Stimulated activated effector memory CD8-positive, alpha-beta T cell treated with anti-CD3 and anti-CD28 coated beads, Interleukin-12 subunit alpha, Interleukin-12 subunit beta, amount 100 ng/mL, for 72 hours (primary cell): Measurements from ENCODE around the gene AP1S3.

Experiments
- ATAC-seq: fragments of 150-1000 bp; cut with Tn5 transposase; 2 replicates; pipeline ENCODE4 v1.10.0; 2021
- DNase-seq, 2 donors: peaks; one replicate each; pipeline ENCODE4 v3.0.0; 2021 to 2022; ENCODE audit warnings: low spot score in 2 of 2
- H3K27ac Mint-ChIP-seq: one replicate; pipeline ENCODE4 v1.8.0; 2022; ENCODE audit warnings: mild to moderate bottlenecking, mixed read lengths
- H3K36me3 Mint-ChIP-seq: one replicate; pipeline ENCODE4 v1.8.0; 2022; ENCODE audit warnings: mild to moderate bottlenecking, mixed read lengths
- H3K4me1 Mint-ChIP-seq: one replicate; pipeline ENCODE4 v1.8.0; 2022; ENCODE audit warnings: mixed read lengths
- H3K4me3 Mint-ChIP-seq: one replicate; pipeline ENCODE4 v1.8.0; 2022; ENCODE audit warnings: mild to moderate bottlenecking, mixed read lengths
- H3K9me3 Mint-ChIP-seq: one replicate; pipeline ENCODE4 v1.8.0; 2022; ENCODE audit warnings: mixed read lengths

AP1S3 gene

DNA sequence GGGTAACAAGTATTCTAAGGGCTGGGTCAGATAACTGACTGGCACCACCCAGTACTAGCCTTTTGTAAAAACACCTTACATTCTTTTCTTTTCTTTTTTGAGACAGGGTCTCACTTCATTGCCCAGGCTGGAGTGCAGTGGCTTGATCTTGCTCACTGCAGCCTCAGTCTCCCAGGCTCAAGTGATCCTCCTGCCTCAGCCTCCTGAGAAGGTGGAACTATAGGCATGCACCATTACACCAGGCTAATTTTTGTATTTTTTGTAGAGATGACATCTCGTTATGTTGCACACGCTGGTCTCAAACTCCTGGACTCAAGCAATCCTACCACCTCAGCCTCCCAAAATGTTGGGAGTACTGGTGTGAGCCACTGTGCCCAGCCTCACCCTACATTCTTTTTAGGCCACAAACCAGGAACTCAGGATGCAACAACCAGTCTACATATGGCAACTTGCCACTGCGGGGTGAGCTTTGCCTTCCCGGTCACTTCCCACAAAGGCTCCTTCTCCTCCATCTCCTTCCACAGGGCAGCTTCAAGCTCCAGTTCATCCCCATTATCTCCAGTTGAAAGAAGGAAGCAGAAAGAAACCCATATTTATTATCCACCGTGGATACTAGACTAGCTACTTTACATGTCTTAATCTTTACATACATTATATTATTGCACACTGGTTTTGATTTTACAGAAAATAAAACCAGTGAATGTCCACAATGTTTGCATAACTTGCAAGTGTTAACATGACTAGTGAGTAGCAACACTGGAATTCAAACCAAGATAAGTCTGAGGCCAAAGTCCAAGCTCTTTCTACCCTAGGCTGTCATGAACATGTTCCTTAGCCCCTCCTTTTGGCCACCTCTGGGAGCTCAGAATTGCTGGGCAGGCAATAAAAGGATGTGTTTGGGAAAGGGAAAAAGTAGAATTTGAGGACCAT lies 23.7 kb upstream of the AP1S3 start:
- DNase-seq (no peak), ATAC-seq (no peak)
- no peak overlapping the region for H3K27ac Mint-ChIP-seq
- peaks cover 16% of the 10 kb centered on the region for H3K4me1 Mint-ChIP-seq
- H3K36me3 Mint-ChIP-seq: no peaks in the 10 kb centered on the region
- H3K4me3 Mint-ChIP-seq: no peak overlapping the region
- no peaks in the 10 kb centered on the region for H3K9me3 Mint-ChIP-seq

- DNase-seq (no peak), ATAC-seq (peak; percentile 21)
- Mint-ChIP-seq H3K4me1 (no peaks in the 10 kb centered on the region), H3K36me3 (no peaks in the 10 kb centered on the region), H3K4me3 (no peak overlapping the region), H3K9me3 (no peaks in the 10 kb centered on the region), H3K27ac (peak overlapping the region; percentile 50)
Measured at GRCh38 chr2:223859070-223859469, 21.7 kb upstream of the AP1S3 start.

DNA sequence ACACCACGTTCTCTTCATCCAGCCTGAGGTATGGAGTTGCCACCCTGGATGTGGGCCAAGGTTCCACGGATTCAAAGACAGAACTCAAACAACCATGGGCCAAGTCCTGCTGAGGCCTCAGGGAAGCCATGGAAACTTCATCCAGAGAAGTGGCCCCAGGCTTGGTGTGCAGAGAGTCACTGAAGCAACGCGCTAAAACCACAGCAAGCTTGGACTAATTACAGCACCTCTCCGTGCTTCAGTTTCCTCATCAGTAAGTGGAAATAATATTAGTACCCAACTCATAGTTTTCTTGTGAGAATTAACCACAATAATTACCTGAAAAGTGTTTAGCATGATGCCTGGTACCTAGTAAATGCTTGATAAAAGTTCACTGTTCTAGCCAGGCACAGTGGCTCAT lies 19.2 kb upstream of the AP1S3 start:
- Mint-ChIP-seq H3K4me3 (no peak overlapping the region), H3K27ac (no peak overlapping the region), H3K9me3 (no peaks in the 10 kb centered on the region), H3K36me3 (no peaks in the 10 kb centered on the region), H3K4me1 (no peaks in the 10 kb centered on the region)
- no peak for ATAC-seq
- DNase-seq: no peak

DNA sequence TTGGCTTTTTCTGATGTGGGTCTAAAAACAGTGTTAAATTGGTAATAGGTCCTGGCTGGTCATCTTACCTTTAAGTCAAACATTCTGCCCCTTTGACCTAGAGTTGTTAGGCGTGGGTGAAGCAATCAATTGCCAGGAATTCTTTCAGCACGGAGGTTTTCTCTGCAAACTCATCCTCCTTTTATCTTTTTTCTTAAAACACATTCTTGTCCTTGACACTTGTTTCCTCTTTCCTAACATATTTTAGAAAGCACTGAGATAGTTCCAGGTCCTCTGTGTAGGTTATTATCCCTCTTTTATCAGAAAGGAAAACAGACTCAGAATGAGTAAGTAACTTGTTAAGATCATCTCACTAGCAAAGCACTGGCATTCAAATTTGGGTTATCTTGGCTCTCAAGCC lies 18.6 kb upstream of the AP1S3 start:
- Mint-ChIP-seq H3K4me3 (no peak overlapping the region), H3K4me1 (peaks cover 6% of the 10 kb centered on the region), H3K27ac (no peak overlapping the region), H3K9me3 (no peaks in the 10 kb centered on the region), H3K36me3 (no peaks in the 10 kb centered on the region)
- DNase-seq (no peak), ATAC-seq (no peak)

- ATAC-seq (no peak), DNase-seq (no peak)
- H3K4me1 Mint-ChIP-seq: peaks cover 7% of the 10 kb centered on the region
- no peaks in the 10 kb centered on the region for H3K9me3 Mint-ChIP-seq
- no peak overlapping the region for H3K4me3 Mint-ChIP-seq
- H3K27ac Mint-ChIP-seq: no peak overlapping the region
- H3K36me3 Mint-ChIP-seq: no peaks in the 10 kb centered on the region
Measured at GRCh38 chr2:223855426-223855825, 18.0 kb upstream of the AP1S3 start.

DNA sequence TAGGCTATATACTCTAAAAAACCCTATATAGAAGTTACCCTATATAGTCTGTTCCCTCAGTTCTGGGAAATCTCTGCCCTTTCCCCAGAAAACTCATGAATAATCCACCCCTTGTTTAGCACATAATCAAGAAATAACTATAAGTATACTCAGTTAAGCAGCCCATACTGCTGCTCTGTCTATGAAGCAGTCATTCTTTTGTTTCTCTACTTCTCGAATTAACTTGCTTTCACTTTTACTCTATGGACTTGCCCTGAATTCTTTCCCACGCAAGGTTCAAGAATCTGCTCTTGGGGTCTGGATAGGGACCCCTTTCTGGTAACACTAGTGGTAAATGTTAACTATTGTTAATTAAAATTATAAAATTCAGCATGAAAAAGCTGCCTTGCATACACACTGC lies 17.4 kb upstream of the AP1S3 start:
- H3K9me3 Mint-ChIP-seq: no peaks in the 10 kb centered on the region
- no peak overlapping the region for H3K27ac Mint-ChIP-seq
- DNase-seq (no peak), ATAC-seq (peak; percentile 45)
- no peaks in the 10 kb centered on the region for H3K36me3 Mint-ChIP-seq
- H3K4me3 Mint-ChIP-seq: no peak overlapping the region
- H3K4me1 Mint-ChIP-seq: peaks cover 7% of the 10 kb centered on the region

DNA sequence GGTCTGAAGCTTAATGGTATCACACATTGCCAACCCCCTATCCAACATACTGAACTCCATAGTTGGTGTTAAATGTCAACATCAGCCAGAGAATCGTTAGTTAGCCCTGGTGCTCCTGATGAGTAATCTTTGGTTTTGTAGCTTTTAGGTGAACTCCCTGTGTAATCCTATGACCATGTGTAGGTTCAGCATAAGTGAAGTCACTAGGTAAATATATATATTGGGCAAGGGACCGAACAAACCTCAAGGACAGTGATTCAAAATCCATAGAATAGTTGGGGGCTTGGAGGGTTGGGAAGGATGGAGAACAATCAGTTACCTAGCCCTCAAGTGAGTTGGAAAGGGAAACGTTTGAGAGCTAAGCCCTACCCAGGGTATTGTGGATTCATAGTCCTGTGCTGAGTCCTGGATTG lies 16.0 kb upstream of the AP1S3 start:
- Mint-ChIP-seq H3K9me3 (peaks cover 2% of the 10 kb centered on the region), H3K4me3 (no peak overlapping the region), H3K27ac (no peak overlapping the region), H3K36me3 (no peaks in the 10 kb centered on the region), H3K4me1 (peaks cover 7% of the 10 kb centered on the region)
- DNase-seq (no peak), ATAC-seq (no peak)

- Mint-ChIP-seq H3K4me3 (no peak overlapping the region), H3K9me3 (peaks cover 2% of the 10 kb centered on the region), H3K36me3 (no peaks in the 10 kb centered on the region), H3K4me1 (peaks cover 7% of the 10 kb centered on the region), H3K27ac (no peak overlapping the region)
- ATAC-seq (no peak), DNase-seq (no peak)
Measured at GRCh38 chr2:223852281-223852795, 15.0 kb upstream of the AP1S3 start.

DNA sequence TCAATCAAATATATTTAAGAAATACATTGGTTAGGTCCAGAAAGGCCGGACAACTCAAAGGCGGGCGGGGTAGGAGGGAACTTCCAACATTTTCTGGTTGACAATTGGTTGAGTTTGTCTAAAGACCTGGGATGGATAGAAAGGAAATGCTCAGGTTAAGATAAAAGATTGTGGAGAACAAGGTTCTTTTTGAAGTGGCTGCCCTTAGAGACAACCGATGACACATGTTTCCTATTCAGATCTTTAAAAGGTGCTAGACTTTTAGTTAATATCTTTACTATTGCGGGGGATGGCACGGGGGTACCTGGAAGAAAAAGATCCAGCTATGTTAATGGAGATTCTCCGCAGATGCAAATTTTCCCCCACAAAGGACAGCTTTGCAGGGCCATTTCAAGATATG lies 10.0 kb upstream of the AP1S3 start:
- H3K27ac Mint-ChIP-seq: no peak overlapping the region
- H3K9me3 Mint-ChIP-seq: peaks cover 2% of the 10 kb centered on the region
- DNase-seq (no peak), ATAC-seq (no peak)
- no peaks in the 10 kb centered on the region for H3K36me3 Mint-ChIP-seq
- H3K4me1 Mint-ChIP-seq: peaks cover 7% of the 10 kb centered on the region
- no peak overlapping the region for H3K4me3 Mint-ChIP-seq

- no peak for DNase-seq
- H3K36me3 Mint-ChIP-seq: no peaks in the 10 kb centered on the region
- no peak for ATAC-seq
- peaks cover 2% of the 10 kb centered on the region for H3K9me3 Mint-ChIP-seq
- no peak overlapping the region for H3K4me3 Mint-ChIP-seq
- H3K27ac Mint-ChIP-seq: no peak overlapping the region
- H3K4me1 Mint-ChIP-seq: peaks cover 6% of the 10 kb centered on the region
Measured at GRCh38 chr2:223846515-223846914, 9.1 kb upstream of the AP1S3 start.

- DNase-seq (no peak), ATAC-seq (no peak)
- Mint-ChIP-seq H3K4me3 (no peak overlapping the region), H3K9me3 (no peaks in the 10 kb centered on the region), H3K36me3 (no peaks in the 10 kb centered on the region), H3K27ac (no peak overlapping the region), H3K4me1 (peaks cover 4% of the 10 kb centered on the region)
Measured at GRCh38 chr2:223841436-223842190, 4.2 kb upstream of the AP1S3 start.

GRCh38 chr2:223835701-223836532 lies 1.5 kb downstream of the AP1S3 start:
- no peaks in the 10 kb centered on the region for H3K9me3 Mint-ChIP-seq
- no peak overlapping the region for H3K27ac Mint-ChIP-seq
- no peak for DNase-seq
- H3K36me3 Mint-ChIP-seq: no peaks in the 10 kb centered on the region
- H3K4me3 Mint-ChIP-seq: peak overlapping the region; percentile 80
- no peak for ATAC-seq
- H3K4me1 Mint-ChIP-seq: peaks cover 12% of the 10 kb centered on the region

- no peak overlapping the region for H3K4me3 Mint-ChIP-seq
- DNase-seq: no peak
- H3K4me1 Mint-ChIP-seq: peaks cover 12% of the 10 kb centered on the region
- H3K36me3 Mint-ChIP-seq: no peaks in the 10 kb centered on the region
- no peak overlapping the region for H3K27ac Mint-ChIP-seq
- H3K9me3 Mint-ChIP-seq: no peaks in the 10 kb centered on the region
- ATAC-seq: no peak
Measured at GRCh38 chr2:223834431-223834830, 3.0 kb downstream of the AP1S3 start.

- no peaks in the 10 kb centered on the region for H3K36me3 Mint-ChIP-seq
- no peak overlapping the region for H3K27ac Mint-ChIP-seq
- ATAC-seq: no peak
- no peak overlapping the region for H3K4me3 Mint-ChIP-seq
- no peaks in the 10 kb centered on the region for H3K9me3 Mint-ChIP-seq
- no peak for DNase-seq
- peaks cover 12% of the 10 kb centered on the region for H3K4me1 Mint-ChIP-seq
Measured at GRCh38 chr2:223832241-223832903, 5.0 kb downstream of the AP1S3 start.

DNA sequence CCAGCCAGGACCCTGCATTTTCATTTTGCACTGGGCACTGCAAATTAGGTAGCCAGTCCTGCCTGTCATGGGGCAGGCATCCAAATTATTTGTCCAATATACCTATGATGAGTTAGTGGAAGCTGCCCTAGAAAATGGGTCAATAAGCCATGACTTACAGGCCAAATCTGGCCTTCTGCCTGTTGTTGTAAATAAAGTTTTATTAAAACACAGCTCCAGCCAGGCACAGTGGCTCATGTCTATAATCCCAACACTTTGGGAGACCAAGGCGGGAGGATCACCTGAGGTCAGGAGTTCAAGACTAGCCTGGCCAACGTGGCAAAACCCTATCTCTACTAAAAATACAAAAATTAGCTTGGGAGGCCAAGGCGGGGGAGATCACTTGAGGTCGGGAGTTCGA lies 8.3 kb downstream of the AP1S3 start:
- no peaks in the 10 kb centered on the region for H3K36me3 Mint-ChIP-seq
- ATAC-seq (no peak), DNase-seq (no peak)
- H3K9me3 Mint-ChIP-seq: no peaks in the 10 kb centered on the region
- H3K4me1 Mint-ChIP-seq: no peaks in the 10 kb centered on the region
- H3K4me3 Mint-ChIP-seq: no peak overlapping the region
- H3K27ac Mint-ChIP-seq: no peak overlapping the region
